ENCODE data around the gene WDR86.

WDR86 gene

GRCh38 chr7:151390598-151391357 lies 19.1 kb downstream of the WDR86 start:
- no peak for DNase-seq (ENCODE audit: low spot score)

GRCh38 chr7:151389768-151390597 lies 19.9 kb downstream of the WDR86 start:
- no peak for DNase-seq (ENCODE audit: low spot score)

DNA sequence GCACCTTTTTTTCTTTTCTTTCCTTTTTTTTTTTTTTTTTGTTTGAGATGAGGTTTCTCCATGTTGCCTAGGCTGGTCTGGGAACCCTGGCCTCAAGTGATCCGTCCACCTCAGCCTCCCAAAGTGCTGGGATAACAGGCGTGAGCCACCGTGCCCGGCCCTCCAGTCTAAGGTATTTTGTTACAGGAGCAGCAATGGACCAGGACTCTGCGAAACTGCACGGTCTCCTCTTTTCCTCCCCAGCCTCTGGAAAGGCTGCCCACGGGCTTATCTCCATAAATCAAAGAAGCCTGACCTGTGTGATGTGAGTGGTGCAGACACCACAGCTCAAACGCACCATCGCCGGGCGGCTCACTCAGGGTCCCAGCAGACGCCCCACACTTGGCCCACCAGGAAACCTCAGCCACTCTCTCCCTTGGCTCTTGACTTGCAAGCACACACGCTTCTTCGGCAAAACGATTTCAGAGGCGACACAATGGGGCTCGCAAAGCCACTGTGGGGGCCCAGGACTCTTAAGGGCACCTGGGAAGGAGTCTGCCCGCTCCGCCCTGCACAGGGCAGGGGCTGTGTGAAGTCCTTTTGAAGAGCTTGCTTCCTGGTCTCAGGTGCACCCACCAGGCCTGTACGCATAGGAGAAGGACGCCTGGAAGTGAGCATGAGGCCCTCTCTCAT lies 20.6 kb downstream of the WDR86 start:
- no peak for DNase-seq (ENCODE audit: low spot score)

DNA sequence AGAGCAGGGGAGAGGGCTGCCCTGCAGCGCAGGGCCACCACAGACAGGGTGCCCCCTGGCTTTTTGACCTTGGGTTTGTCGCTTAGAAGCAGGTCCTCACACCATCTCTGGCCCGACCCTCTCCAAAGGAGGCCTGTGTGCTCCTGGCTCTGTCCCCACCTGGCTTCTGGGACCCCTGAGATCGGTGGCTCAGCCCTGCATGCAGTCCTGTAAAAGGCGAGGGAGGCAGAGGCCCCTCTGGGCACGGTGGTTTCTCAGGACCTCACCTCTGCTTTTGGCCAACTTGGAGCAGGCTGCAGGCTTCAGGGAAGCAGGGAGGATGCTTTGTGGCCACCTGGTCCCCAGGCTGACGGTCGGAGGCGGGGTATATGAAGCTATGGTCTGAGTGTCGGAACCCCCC lies 21.4 kb downstream of the WDR86 start:
- DNase-seq (ENCODE audit: low spot score): no peak

GRCh38 chr7:151388007-151388297 lies 21.9 kb downstream of the WDR86 start:
- no peak for DNase-seq (ENCODE audit: low spot score)

DNA sequence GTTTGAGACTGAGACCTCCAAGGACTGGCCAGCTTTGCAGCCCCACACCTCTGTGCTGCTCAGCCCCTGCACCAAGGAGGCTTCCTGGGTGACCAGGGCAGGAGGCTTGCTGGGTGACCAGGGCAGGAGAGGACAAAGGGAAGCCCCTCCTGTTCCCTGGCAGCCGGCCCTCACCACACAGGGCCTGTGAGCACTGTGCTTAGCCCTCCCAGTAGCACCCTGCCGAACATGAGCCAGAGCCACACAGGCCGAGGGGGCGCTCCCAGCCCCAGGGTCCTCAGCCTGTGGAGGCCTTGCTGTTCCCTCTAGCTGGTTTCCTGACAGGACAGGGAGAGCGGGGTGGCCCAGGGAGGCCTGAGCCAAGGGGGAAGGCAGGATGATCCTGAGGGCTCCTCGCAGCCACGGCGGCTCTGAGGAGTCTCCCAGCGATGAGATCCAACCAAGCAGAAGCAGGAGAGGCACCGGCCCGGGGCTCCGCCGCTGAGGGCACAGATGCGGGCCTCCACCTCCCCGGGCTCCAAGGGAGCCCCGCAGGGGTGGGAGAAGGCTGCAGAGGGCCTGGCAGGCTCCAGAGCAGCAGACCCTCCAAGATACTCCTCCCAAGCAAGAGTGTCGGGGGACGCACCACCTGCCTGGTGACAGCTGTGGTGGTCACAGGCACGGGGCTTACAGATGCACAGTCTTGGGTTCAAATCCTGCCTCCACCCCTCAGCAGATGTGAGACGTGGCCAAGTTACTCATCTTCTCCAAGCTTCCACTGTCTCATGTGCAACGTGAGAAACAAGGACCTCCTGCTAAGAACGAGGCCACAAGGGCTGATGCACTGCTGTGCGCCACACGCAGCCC lies 22.5 kb downstream of the WDR86 start:
- DNase-seq (ENCODE audit: low spot score): no peak

DNA sequence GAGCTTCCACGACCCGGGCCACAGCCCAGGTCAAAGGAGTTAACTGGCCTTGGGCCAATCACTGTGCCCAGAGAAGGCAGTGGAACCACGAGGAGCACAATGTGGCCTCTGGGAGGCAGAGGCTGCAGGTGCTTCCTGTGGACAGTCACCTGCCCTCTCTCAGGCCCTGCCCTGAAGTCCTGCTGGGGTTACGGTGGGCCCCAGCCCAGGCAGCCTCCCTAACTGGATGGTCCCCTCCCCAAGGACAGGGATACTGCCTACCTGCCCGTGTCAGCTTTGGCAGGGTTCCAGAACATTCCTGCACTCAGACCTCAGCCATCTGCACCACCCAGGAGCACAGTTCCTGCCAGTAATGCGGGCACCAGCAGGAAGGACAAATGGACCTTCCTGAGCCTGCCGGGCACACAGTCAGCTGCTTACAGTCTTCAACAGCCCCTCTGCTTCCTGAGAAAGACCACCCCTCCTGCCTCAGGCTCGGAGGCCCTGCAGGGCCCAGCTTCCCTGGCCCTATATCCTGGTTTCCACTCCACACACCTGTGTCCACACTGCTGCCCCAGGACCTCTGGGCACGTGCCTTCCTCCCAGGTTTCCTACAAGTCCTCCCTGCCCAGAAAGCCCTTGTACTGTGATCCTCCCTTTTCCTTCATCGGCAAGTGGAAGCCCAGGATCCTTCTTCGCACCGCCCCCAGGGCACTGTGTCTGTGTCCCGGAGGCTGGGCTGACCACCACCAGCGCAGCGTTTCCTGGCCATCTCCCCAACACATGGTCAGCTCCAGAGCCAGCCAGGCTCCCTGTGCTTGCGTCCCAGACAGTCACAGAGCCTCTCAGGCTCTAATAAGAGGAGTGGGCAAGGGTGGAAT lies 23.3 kb downstream of the WDR86 start:
- DNase-seq (ENCODE audit: low spot score): no peak

GRCh38 chr7:151385626-151386300 lies 24.1 kb downstream of the WDR86 start:
- DNase-seq (ENCODE audit: low spot score): no peak

DNA sequence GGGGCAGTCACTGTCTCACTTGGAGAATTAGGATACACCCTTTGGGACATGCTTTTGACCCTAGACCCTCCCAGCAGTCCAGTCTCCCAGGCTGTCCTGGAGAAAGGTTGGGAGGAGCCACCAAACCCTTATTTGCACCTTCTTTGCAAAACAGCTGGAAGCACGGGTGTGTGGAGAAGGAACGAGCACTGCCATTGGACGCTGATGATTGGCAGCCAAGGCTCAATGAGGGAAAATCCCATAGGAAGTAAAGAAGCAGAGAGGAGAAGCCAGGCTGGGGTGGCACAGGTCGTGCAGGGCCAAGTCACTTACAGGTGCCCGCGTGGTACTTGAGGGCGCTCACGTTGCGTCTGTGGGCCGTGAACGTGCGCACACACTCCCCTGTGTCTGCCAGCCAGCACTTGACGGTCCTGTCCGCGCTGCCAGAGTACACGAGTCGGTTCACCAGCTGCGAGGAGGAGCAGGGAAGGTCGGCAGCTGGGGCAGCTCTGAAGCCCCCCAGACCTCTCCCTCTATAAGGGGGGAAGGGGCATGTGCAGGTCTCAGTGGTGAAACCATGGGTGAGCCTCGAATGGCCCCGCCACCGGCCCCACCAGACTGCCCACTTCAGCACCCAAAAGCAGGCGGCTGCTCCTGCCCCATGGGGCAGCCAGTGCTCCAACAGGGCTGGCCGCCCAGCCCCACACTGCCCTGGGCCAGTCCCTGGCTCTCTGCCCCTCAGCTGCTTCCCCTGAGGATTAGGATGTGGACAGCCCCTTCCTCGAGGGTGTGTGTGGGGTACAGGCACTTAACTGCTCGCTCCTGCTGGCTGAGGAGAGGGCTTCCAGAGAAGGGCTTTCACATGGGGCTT lies 24.8 kb downstream of the WDR86 start:
- DNase-seq (ENCODE audit: low spot score): no peak

- DNase-seq (ENCODE audit: low spot score): no peak
Measured at GRCh38 chr7:151384352-151384697, 25.5 kb downstream of the WDR86 start.

GRCh38 chr7:151383638-151384351 lies 26.0 kb downstream of the WDR86 start:
- no peak for DNase-seq (ENCODE audit: low spot score)

DNA sequence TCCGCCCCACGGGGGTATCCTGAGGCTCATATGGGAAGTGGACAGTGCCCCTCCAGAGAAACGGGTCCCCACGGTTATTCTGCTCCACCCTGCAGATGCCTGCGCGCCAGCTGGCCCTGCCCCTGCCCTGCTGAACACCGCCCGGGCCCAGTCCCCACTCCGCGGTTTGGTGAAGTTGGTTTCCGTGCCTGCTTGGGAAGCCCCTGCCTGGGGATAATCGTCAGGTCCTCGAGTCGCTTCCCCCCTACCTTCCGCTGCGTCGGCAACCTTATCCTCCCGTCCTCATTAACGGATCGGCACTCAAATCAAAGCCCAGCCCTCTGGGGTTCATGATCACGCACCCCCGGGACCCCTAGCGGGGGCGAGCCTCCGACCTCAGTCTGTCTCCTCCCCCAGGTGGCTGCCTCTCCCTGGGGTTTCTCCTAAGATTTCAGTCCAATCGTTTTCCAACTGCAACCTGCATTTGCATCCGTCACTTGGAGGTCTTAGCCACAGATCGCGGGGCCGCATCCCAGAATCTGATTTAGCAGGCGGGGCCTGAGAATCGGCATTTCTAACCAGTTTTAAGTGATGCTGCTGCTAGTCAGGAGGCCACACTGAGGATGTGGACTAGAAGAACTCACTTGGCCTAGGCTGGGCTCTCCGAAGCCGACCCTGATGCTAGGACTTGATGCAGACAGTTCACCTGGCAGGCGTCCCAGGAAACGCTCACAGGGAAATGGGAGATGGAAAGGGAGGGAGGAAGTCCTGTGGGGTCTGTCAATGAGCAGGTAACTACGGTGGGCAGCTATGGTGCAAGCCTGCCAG lies 27.6 kb downstream of the WDR86 start:
- DNase-seq (ENCODE audit: low spot score): no peak

- no peak for DNase-seq (ENCODE audit: low spot score)
Measured at GRCh38 chr7:151381348-151382078, 28.3 kb downstream of the WDR86 start.

- DNase-seq (ENCODE audit: low spot score): no peak
Measured at GRCh38 chr7:151381098-151381347, 28.8 kb downstream of the WDR86 start.

DNA sequence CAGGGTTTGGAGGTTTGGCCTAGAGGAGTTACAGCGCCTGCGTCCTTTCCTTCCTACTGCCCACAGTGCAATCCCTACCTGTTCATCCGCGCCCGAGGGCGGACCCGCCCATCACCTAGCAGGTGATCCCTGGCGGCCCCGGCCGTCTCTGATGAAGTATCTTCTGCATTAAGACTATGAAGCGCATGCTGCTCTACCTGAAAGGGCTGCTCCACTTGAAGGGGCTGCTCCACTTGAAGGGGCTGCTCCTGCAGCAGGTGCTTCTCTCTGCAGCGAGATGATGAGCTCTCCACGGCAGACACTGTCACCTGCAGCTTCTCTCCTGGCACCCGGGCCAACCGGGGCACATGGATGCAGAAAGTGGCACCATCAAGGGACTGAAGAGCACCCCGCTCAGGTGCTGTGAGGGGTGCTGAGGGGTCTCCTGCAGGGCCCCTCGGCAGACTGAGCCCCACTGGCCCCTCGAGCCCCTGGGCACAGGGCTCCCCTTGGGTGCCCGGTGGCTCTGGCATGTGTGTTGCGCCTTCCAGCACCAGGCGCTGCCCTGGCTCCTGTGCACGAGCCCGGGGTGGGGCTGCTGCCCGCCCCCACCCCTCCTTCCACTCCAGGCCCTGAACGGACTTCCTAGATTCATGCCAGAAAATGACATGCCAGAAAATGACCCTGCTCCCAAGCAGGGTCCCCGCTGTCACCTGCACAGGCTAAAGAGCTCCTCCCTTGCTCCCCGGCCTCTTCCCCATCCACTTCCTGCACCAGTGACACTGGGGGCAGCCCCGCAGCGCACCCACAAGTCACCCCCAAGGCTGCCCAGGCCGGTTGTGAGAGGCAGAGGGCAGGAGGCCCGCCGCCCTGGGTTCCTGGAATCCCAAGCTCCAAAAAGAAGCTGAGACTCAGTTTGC lies 29.4 kb downstream of the WDR86 start:
- no peak for DNase-seq (ENCODE audit: low spot score)

DNA sequence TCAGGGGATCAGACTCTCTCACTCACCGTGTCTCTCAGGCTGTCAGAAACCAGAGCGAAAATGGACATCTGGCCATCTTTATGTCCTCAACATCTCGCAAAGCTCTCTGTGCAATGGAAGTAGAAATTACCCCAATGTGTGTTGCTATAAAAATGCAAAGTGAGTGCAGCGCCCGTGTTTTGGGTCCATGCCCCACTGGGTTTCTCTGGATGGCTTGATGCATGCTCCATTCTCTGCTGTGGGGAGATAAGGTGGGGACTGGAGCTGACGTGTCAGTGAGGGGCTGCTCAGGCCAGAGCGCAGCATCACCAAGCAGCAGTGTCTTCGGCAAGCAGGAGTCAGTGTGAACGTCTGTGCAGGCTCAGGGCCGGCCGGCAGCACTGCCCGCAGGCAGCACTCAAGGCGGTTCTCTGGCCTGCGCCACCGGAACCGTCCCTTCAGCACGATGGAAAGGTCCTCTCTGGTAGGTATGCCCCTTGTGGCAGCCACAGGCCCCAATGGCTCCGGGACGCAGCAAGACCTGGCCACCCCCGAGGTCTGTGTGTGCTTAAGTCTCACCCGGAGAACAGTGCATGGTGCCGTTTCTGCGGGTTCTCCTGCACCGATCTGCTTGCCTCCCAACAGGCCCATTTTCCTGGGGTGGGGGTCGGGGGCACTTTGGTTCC lies 30.2 kb downstream of the WDR86 start:
- DNase-seq (ENCODE audit: low spot score): no peak

Data from left forelimb (tissue), 1 donor.